Left kidney (tissue), 2 donors: ENCODE data around the gene CELF5. TPM values are rescaled to one million over a fixed set of nuclear protein-coding genes. Genes with fewer than 3 reads are reported as not detected.

Source experiments
- DNase-seq: peaks from one replicate; pipeline ENCODE4 v3.0.0-alpha.2; 2013
- polyA plus RNA-seq: library from polyadenylated mRNA; unstranded; fragments of 120-200 nt; gene quantifications from one replicate; pipeline ENCODE4 v1.2.1, GENCODE V29; 2013; ENCODE audit not compliant: insufficient read length

CELF5 gene
- polyA plus RNA-seq, 1 donor, result 0.96 TPM

GRCh38 chr19:3343619-3344502 lies 119.4 kb downstream of the CELF5 start:
- DNase-seq, result no peak

- DNase-seq, result no peak
These were observed 120.4 kb downstream of the CELF5 start for GRCh38 chr19:3344608-3345598.

- no peak for DNase-seq
These were observed 121.5 kb downstream of the CELF5 start for GRCh38 chr19:3345850-3346460.

Other genes with a start within 250 kb of the CELF5 start
- 8.6 TPM for gene TLE6, start 247.1 kb upstream of the CELF5 start, polyA plus RNA-seq
- gene TLE2, start 195.4 kb upstream of the CELF5 start, polyA plus RNA-seq, result 30.0 TPM
- 381 TPM for gene TLE5, start 162.2 kb upstream of the CELF5 start, polyA plus RNA-seq
- gene GNA11, start 130.3 kb upstream of the CELF5 start, polyA plus RNA-seq, result 60.7 TPM
- 0.65 TPM for gene GNA15, start 88.6 kb upstream of the CELF5 start, polyA plus RNA-seq
- 0.12 TPM for gene S1PR4, start 45.9 kb upstream of the CELF5 start, polyA plus RNA-seq
- gene NCLN, start 38.7 kb upstream of the CELF5 start, polyA plus RNA-seq, result 38.7 TPM
- gene NFIC, start 141.9 kb downstream of the CELF5 start, polyA plus RNA-seq, result 20.0 TPM